SK-N-SH (cell line): ENCODE data around the gene MIPOL1. TPM values are rescaled to one million over a fixed set of nuclear protein-coding genes. Genes with fewer than 3 reads are reported as not detected.

Source experiments
- CTCF ChIA-PET: fragments of 300-600, 350-600 bp; formaldehyde crosslinking; extraction: SDS; loops from one replicate; lab custom pipeline; 2021; lab: Yijun Ruan, JAX
- POLR2A ChIA-PET: fragments of 350-600 bp; sonication (Branson Sonifier 250); formaldehyde crosslinking; extraction: SDS; loops from one replicate; lab custom pipeline; 2020; ENCODE audit warnings: antibody characterized with exemption, inconsistent platforms; lab: Yijun Ruan, JAX
- DNase-seq: peaks from one replicate; pipeline ENCODE4 v3.0.0; 2012
- H2AFZ ChIP-seq: fragments of 200-600 bp; sonication (generic); 2 replicates; pipeline ENCODE4 v1.8.1; 2016; ENCODE audit warnings: antibody characterized with exemption, mild to moderate bottlenecking, low read depth
- H3F3A ChIP-seq: fragments of 200-600 bp; sonication (generic); replicated peaks from 2 replicates; pipeline ENCODE3; 2016; ENCODE audit warnings: antibody characterized with exemption, mild to moderate bottlenecking; ENCODE audit not compliant: insufficient read depth
- H3K27ac ChIP-seq, 2 experiments: fragments of 200-500 bp in 1 of 2; fragments of 200-600 bp in 1 of 2; sonication (Bioruptor generic) in 1 of 2; sonication (generic), shearing (Covaris generic) in 1 of 2; 2 replicates each; pipeline versions ENCODE4 v1.5.1 to v1.6.1; 2014 to 2016; ENCODE audit warnings: low read depth in 2 of 2, inconsistent platforms in 1 of 2, low read length in 1 of 2, mild to moderate bottlenecking in 1 of 2, mixed read lengths in 1 of 2
- H3K27me3 ChIP-seq: fragments of 200-600 bp; sonication (generic), shearing (Covaris generic); 2 replicates; pipeline ENCODE4 v1.6.1; 2016; ENCODE audit warnings: mixed run types; ENCODE audit not compliant: insufficient read depth
- H3K36me3 ChIP-seq, 2 experiments: fragments of 200-500 bp in 1 of 2; fragments of 200-600 bp in 1 of 2; sonication (Bioruptor generic) in 1 of 2; sonication (generic) in 1 of 2; replicated peaks in 1 of 2; 2 replicates each; pipeline versions ENCODE3 to v1.5.1; 2014 to 2016; ENCODE audit warnings: low read length in 1 of 2, mild to moderate bottlenecking in 1 of 2; ENCODE audit not compliant: insufficient read depth in 2 of 2, control insufficient read depth in 1 of 2
- H3K4me1 ChIP-seq, 2 experiments: fragments of 200-500 bp in 1 of 2; fragments of 200-600 bp in 1 of 2; sonication (Bioruptor generic) in 1 of 2; sonication (generic), shearing (Covaris generic) in 1 of 2; 2 replicates each; pipeline versions ENCODE4 v1.5.1 to v1.6.1; 2014 to 2016; ENCODE audit warnings: low read depth in 1 of 2, low read length in 1 of 2, mixed run types in 1 of 2; ENCODE audit not compliant: insufficient read depth in 2 of 2, control insufficient read depth in 1 of 2
- H3K4me2 ChIP-seq: fragments of 200-600 bp; sonication (generic), shearing (Covaris generic); 2 replicates; pipeline ENCODE4 v1.6.1; 2017; ENCODE audit warnings: mixed run types
- H3K4me3 ChIP-seq, 2 experiments: fragments of 200-500 bp in 1 of 2; fragments of 200-600 bp in 1 of 2; sonication (Bioruptor generic) in 1 of 2; sonication (generic), shearing (Covaris generic) in 1 of 2; 2 replicates each; pipeline versions ENCODE4 v1.5.1 to v1.8.1; 2014 to 2016; ENCODE audit warnings: low read depth in 2 of 2, inconsistent platforms in 1 of 2, low read length in 1 of 2, mild to moderate bottlenecking in 1 of 2, mixed read lengths in 1 of 2, moderate library complexity in 1 of 2
- H3K79me2 ChIP-seq: fragments of 200-600 bp; sonication (generic); 2 replicates; pipeline ENCODE4 v1.8.1; 2017; ENCODE audit warnings: mild to moderate bottlenecking; ENCODE audit not compliant: insufficient read depth
- H3K9ac ChIP-seq: fragments of 200-600 bp; sonication (generic); 2 replicates; pipeline ENCODE4 v1.6.1; 2017; ENCODE audit warnings: mixed run types
- H3K9me2 ChIP-seq: fragments of 200-600 bp; sonication (generic); 2 replicates; pipeline ENCODE4 v1.6.1; 2017; ENCODE audit warnings: mixed run types
- H3K9me3 ChIP-seq: fragments of 200-600 bp; sonication (generic); 2 replicates; pipeline ENCODE4 v1.6.1; 2017; ENCODE audit warnings: mixed run types, mild to moderate bottlenecking, moderate library complexity
- H4K20me1 ChIP-seq: fragments of 200-600 bp; sonication (generic); 2 replicates; pipeline ENCODE4 v1.6.1; 2017; ENCODE audit warnings: mild to moderate bottlenecking, mixed run types; ENCODE audit not compliant: insufficient read depth
- CHD2 ChIP-seq: fragments of 150-350 bp; IDR thresholded peaks from 2 replicates; pipeline ENCODE4 v1.6.1; 2018; ENCODE audit warnings: low read length; ENCODE audit not compliant: partially characterized antibody
- CTCF ChIP-seq: fragments of 200-600 bp; sonication (generic); IDR thresholded peaks from 2 replicates; pipeline ENCODE4 v1.6.1; 2017; ENCODE audit warnings: antibody characterized with exemption, mild to moderate bottlenecking, moderate library complexity
- ELF1 ChIP-seq: IDR thresholded peaks from 2 replicates; pipeline ENCODE4 v1.4.0; 2012
- EP300 ChIP-seq, 2 experiments: IDR thresholded peaks; 2 replicates each; pipeline versions ENCODE4 v1.4.0 to v1.6.1; 2012; ENCODE audit warnings: borderline replicate concordance in 1 of 2, low read depth in 1 of 2, low read length in 1 of 2
- EZH2phosphoT487 ChIP-seq: fragments of 200-600 bp; sonication (generic); IDR thresholded peaks from 2 replicates; pipeline ENCODE4 v1.6.1; 2017; ENCODE audit warnings: low read depth, mixed run types, mild to moderate bottlenecking, antibody characterized with exemption, moderate library complexity, borderline replicate concordance
- FOXM1 ChIP-seq: IDR thresholded peaks from 2 replicates; pipeline ENCODE4 v1.4.0; 2012; ENCODE audit warnings: low read depth, mild to moderate bottlenecking
- GATA2 ChIP-seq: sonication (generic); formaldehyde crosslinking; IDR thresholded peaks from 2 replicates; pipeline ENCODE4 v1.5.0; 2020; ENCODE audit warnings: mild to moderate bottlenecking, missing genetic modification reagents
- JUND ChIP-seq: IDR thresholded peaks from 2 replicates; pipeline ENCODE4 v1.4.0; 2012
- MEF2A ChIP-seq: IDR thresholded peaks from 2 replicates; pipeline ENCODE4 v1.4.0; 2012; ENCODE audit warnings: low read depth, borderline replicate concordance
- NFIC ChIP-seq: IDR thresholded peaks from 2 replicates; pipeline ENCODE4 v1.4.0; 2012; ENCODE audit warnings: borderline replicate concordance
- RAD21 ChIP-seq: IDR thresholded peaks from 2 replicates; pipeline ENCODE4 v1.6.1; 2012; ENCODE audit warnings: mild to moderate bottlenecking, low read length
- RCOR1 ChIP-seq: fragments of 150-350 bp; IDR thresholded peaks from 2 replicates; pipeline ENCODE4 v1.6.1; 2017; ENCODE audit warnings: antibody characterized with exemption, low read length
- REST ChIP-seq: IDR thresholded peaks from 2 replicates; pipeline ENCODE4 v1.6.1; 2012; ENCODE audit warnings: mild to moderate bottlenecking, low read depth, low read length, moderate library complexity
- RFX5 ChIP-seq: IDR thresholded peaks from 2 replicates; pipeline ENCODE4 v1.6.1; 2012; ENCODE audit warnings: mild to moderate bottlenecking, improper control_type of control experiment, low read length
- RXRA ChIP-seq: IDR thresholded peaks from 2 replicates; pipeline ENCODE4 v1.4.0; 2012; ENCODE audit warnings: low read depth, mild to moderate bottlenecking, borderline replicate concordance
- TAF1 ChIP-seq: IDR thresholded peaks from 2 replicates; pipeline ENCODE4 v1.6.1; 2012; ENCODE audit warnings: low read depth, mild to moderate bottlenecking, low read length, moderate library complexity, borderline replicate concordance
- TCF12 ChIP-seq: IDR thresholded peaks from 2 replicates; pipeline ENCODE4 v1.4.0; 2012
- WGBS: methylation state at CpG from one replicate; pipeline ENCODE4 v1.1.6; 2017; ENCODE audit warnings: low lambda C conversion rate; 5-methylcytosine and 5-hydroxymethylcytosine counted together
- polyA plus RNA-seq, 3 experiments: library from polyadenylated mRNA; depleted of rRNA; stranded (reverse); fragments of >200 nt; gene quantifications; 2 replicates each; pipeline ENCODE4 v1.2.3, GENCODE V29; 2012
- TF ChIP-seq, protein P1 (sequence below): IDR thresholded peaks from 2 replicates; pipeline ENCODE4 v1.4.0; 2012; ENCODE audit warnings: low read depth
- TF ChIP-seq, protein P2 (sequence below): fragments of 150-350 bp; IDR thresholded peaks from 2 replicates; pipeline ENCODE4 v1.6.1; 2016; ENCODE audit warnings: mild to moderate bottlenecking, low read depth, low read length
- TF ChIP-seq, protein P3 (sequence below): IDR thresholded peaks from 2 replicates; pipeline ENCODE4; 2012
- TF ChIP-seq, protein P4 (sequence below): fragments of 150-350 bp; IDR thresholded peaks from 2 replicates; pipeline ENCODE4 v1.6.1; 2017; ENCODE audit warnings: antibody characterized with exemption, low read length, low read depth, borderline replicate concordance

The MIPOL1 gene
- polyA plus RNA-seq, 1 of the 3 experiments (the other 2 are of a cell fraction): 0.23 TPM

- no peak for TF ChIP-seq FOXM1
- TF ChIP-seq, protein P1, sequence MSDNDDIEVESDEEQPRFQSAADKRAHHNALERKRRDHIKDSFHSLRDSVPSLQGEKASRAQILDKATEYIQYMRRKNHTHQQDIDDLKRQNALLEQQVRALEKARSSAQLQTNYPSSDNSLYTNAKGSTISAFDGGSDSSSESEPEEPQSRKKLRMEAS: no peak
Observed at GRCh38 chr14:37559386-37559785, 361.6 kb downstream of the MIPOL1 start (continued).

- Histone ChIP-seq H4K20me1 (no peaks in the 10 kb centered on the region), H3K27me3 (no peaks in the 10 kb centered on the region), H3K36me3 (no peaks in the 10 kb centered on the region), H3K27ac (no peak overlapping the region), H2AFZ (no peak overlapping the region), H3K4me2 (no peak overlapping the region), H3K9ac (no peak overlapping the region), H3K79me2 (no peaks in the 10 kb centered on the region), H3K4me3 (no peak overlapping the region), H3K9me3 (no peaks in the 10 kb centered on the region), H3K4me1 (no peaks in the 10 kb centered on the region), H3F3A (no peaks in the 10 kb centered on the region), H3K9me2 (no peaks in the 10 kb centered on the region)
- no peak for DNase-seq
- ChIA-PET CTCF (no interaction called here), POLR2A (no interaction called here)
- 22% methylated on average over 1 of the region's 2 CpGs for WGBS
- no peak for TF ChIP-seq EZH2phosphoT487
- no peak for TF ChIP-seq MEF2A
- TF ChIP-seq NFIC: no peak
- TF ChIP-seq RAD21: no peak
- TF ChIP-seq FOXM1: no peak
- TF ChIP-seq, protein P2, sequence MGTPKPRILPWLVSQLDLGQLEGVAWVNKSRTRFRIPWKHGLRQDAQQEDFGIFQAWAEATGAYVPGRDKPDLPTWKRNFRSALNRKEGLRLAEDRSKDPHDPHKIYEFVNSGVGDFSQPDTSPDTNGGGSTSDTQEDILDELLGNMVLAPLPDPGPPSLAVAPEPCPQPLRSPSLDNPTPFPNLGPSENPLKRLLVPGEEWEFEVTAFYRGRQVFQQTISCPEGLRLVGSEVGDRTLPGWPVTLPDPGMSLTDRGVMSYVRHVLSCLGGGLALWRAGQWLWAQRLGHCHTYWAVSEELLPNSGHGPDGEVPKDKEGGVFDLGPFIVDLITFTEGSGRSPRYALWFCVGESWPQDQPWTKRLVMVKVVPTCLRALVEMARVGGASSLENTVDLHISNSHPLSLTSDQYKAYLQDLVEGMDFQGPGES: no peak
- no peak for TF ChIP-seq ELF1
- no peak for TF ChIP-seq RXRA
- no peak for TF ChIP-seq REST
- TF ChIP-seq RCOR1: no peak
- TF ChIP-seq, protein P3, sequence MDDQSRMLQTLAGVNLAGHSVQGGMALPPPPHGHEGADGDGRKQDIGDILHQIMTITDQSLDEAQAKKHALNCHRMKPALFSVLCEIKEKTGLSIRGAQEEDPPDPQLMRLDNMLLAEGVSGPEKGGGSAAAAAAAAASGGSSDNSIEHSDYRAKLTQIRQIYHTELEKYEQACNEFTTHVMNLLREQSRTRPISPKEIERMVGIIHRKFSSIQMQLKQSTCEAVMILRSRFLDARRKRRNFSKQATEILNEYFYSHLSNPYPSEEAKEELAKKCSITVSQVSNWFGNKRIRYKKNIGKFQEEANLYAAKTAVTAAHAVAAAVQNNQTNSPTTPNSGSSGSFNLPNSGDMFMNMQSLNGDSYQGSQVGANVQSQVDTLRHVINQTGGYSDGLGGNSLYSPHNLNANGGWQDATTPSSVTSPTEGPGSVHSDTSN: no peak
- no peak for TF ChIP-seq JUND
- TF ChIP-seq, protein P4, sequence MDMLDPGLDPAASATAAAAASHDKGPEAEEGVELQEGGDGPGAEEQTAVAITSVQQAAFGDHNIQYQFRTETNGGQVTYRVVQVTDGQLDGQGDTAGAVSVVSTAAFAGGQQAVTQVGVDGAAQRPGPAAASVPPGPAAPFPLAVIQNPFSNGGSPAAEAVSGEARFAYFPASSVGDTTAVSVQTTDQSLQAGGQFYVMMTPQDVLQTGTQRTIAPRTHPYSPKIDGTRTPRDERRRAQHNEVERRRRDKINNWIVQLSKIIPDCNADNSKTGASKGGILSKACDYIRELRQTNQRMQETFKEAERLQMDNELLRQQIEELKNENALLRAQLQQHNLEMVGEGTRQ: no peak
- no peak for TF ChIP-seq CHD2
- no peak for TF ChIP-seq TCF12
- no peak for TF ChIP-seq CTCF
- no peak for TF ChIP-seq RFX5
- no peak for TF ChIP-seq EP300 (IDR thresholded peaks at IDR 0.05; ENCODE audit: borderline replicate concordance in 1 of 2, low read depth in 1 of 2, low read length in 1 of 2)
- no peak for TF ChIP-seq TAF1
- no peak for TF ChIP-seq GATA2 (CRISPR knock-in tag)
Observed at GRCh38 chr14:37563189-37563588, 365.5 kb downstream of the MIPOL1 start.
